ENCODE measurements around the gene TGFBR3. TPM values are rescaled to one million over a fixed set of nuclear protein-coding genes. Genes with fewer than 3 reads are reported as not detected.

The TGFBR3 gene
- total and polyA plus RNA-seq, 2 experiments from 2014 or later, result 46.8 to 68.3 TPM

DNA sequence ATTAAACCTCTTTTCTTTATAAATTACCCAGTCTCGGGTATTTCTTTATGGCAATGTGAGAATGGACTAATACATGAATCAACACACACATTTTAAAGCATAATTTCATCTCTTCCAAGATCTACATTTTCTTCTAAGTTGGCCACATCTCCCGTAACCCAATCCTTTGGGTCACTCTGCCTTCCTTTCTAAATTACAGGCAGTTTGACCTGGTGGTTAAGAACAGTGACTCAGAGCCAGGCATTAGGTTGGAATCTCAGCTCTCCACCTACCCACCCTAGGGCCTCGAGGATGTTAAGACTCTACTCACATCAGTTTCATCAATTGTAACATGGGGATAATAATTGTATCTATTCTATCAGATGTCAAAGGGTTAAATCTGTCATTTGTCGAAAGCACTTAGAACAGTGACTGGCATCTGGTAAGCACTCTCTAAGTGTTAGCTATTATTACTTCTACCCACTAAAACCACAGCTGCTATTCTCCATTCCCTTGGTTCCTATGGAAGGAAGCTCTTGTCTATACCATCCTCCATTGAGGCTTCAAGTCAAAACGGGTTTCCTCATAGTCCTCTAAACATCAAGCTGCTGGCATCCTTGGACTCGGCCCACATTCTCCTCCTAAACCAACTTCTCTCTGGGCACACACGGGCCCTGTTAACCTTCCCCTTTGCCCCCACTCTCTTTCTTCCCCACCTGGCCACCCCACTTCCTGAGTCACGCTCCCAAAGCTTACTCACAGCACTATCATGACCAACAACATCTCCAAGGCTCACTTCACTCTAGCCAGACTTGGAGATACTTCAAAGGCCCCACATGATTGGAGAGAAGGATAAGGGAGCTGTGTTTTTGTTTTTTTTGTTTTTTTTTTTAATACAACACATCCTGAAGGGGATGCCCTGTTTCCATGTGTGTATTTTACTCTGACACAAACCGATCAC lies 116.9 kb downstream of the TGFBR3 start:
- Histone ChIP-seq H3K4me3 (no peak overlapping the region), H2AFZ (no peak overlapping the region), H3K4me2 (no peak overlapping the region), H3K9me3 (ENCODE audit: low read depth) (no peaks in the 10 kb centered on the region), H3K79me2 (peaks cover 3% of the 10 kb centered on the region), H3K4me1 (ENCODE audit: insufficient read depth) (no peaks in the 10 kb centered on the region), H4K20me1 (ENCODE audit: insufficient read depth, poor library complexity, severe bottlenecking) (no peaks in the 10 kb centered on the region), H3K36me3 (replicated peaks; ENCODE audit: insufficient read depth, low read depth) (no peaks in the 10 kb centered on the region), H3K9me2 (replicated peaks; ENCODE audit: insufficient read depth) (no peaks in the 10 kb centered on the region), H3K27me3 (no peaks in the 10 kb centered on the region), H3K27ac (no peak overlapping the region)
- TF ChIP-seq EZH2 (IDR thresholded peaks at IDR 0.05; ENCODE audit: borderline replicate concordance) (no peak), EZH2phosphoT487 (IDR thresholded peaks at IDR 0.05; ENCODE audit: low read depth, severe bottlenecking, unreplicated experiment) (no peak)
- TF ChIP-seq, protein P1, sequence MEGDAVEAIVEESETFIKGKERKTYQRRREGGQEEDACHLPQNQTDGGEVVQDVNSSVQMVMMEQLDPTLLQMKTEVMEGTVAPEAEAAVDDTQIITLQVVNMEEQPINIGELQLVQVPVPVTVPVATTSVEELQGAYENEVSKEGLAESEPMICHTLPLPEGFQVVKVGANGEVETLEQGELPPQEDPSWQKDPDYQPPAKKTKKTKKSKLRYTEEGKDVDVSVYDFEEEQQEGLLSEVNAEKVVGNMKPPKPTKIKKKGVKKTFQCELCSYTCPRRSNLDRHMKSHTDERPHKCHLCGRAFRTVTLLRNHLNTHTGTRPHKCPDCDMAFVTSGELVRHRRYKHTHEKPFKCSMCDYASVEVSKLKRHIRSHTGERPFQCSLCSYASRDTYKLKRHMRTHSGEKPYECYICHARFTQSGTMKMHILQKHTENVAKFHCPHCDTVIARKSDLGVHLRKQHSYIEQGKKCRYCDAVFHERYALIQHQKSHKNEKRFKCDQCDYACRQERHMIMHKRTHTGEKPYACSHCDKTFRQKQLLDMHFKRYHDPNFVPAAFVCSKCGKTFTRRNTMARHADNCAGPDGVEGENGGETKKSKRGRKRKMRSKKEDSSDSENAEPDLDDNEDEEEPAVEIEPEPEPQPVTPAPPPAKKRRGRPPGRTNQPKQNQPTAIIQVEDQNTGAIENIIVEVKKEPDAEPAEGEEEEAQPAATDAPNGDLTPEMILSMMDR (IDR thresholded peaks at IDR 0.05; ENCODE audit: poor library complexity), result no peak
- WGBS (ENCODE audit: low lambda C conversion rate, missing lambda C conversion rate), result 87% methylated on average over 9 of the region's 9 CpGs
- DNase-seq (ENCODE audit: low spot score), result no peak

DNA sequence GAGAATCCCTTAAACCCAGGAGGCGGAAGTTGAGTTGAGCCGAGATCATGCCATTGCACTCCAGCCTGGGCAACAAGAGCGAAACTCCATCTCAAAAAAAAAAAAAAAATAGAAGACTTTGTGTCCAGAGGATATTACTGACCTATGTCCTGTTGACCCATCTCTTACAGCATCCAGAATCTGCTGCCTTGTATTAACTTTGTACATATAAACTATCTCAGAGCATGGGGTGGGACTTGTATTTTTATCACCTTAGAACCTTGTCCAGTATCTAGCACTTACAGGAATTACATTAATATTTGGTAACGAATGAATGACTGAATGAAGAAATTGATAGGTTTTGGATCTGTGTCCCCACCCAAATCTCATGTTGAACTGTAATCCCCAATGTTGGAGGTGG lies 117.8 kb downstream of the TGFBR3 start:
- TF ChIP-seq EZH2 (IDR thresholded peaks at IDR 0.05; ENCODE audit: borderline replicate concordance) (no peak), EZH2phosphoT487 (IDR thresholded peaks at IDR 0.05; ENCODE audit: low read depth, severe bottlenecking, unreplicated experiment) (no peak)
- TF ChIP-seq, protein P1 (IDR thresholded peaks at IDR 0.05; ENCODE audit: poor library complexity), result no peak
- H3K9me3 ChIP-seq (ENCODE audit: low read depth), result no peaks in the 10 kb centered on the region
- H4K20me1 ChIP-seq (ENCODE audit: insufficient read depth, poor library complexity, severe bottlenecking), result no peaks in the 10 kb centered on the region
- WGBS (ENCODE audit: low lambda C conversion rate, missing lambda C conversion rate), result 100% methylated on average over 4 of the region's 4 CpGs
- DNase-seq (ENCODE audit: low spot score), result no peak
- no peak overlapping the region for H3K4me3 ChIP-seq
- no peak overlapping the region for H3K27ac ChIP-seq
- no peak overlapping the region for H2AFZ ChIP-seq
- H3K9me2 ChIP-seq (replicated peaks; ENCODE audit: insufficient read depth), result no peaks in the 10 kb centered on the region
- no peaks in the 10 kb centered on the region for H3K27me3 ChIP-seq
- no peak overlapping the region for H3K4me2 ChIP-seq
- no peaks in the 10 kb centered on the region for H3K4me1 ChIP-seq (ENCODE audit: insufficient read depth)
- H3K79me2 ChIP-seq, result no peaks in the 10 kb centered on the region
- no peaks in the 10 kb centered on the region for H3K36me3 ChIP-seq (replicated peaks; ENCODE audit: insufficient read depth, low read depth)

DNA sequence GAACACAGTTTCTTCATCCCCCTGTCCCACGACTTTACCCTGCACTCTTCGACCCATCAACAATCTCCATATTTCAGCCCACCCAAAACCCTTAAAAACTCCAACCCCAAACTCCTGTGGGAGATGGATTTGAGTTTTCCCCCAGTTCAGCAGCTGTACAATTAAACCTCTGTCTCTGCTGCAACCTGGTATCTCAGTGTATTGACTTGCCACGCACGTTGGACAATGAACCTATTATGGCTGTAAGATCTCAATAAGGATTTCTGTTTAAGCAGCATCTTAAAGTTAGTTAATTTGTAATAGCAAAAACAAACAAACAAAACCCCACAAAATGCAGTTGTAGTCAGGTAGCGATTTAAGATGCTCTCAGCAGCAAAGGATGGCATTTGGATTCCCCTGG lies 119.1 kb downstream of the TGFBR3 start:
- H3K79me2 ChIP-seq, result peaks cover 3% of the 10 kb centered on the region
- 76% methylated on average over 5 of the region's 5 CpGs for WGBS (ENCODE audit: low lambda C conversion rate, missing lambda C conversion rate)

More for the DNA sequence above, 119.1 kb downstream of the TGFBR3 start:
- no peaks in the 10 kb centered on the region for H4K20me1 ChIP-seq (ENCODE audit: insufficient read depth, poor library complexity, severe bottlenecking)
- H3K36me3 ChIP-seq (replicated peaks; ENCODE audit: insufficient read depth, low read depth), result no peaks in the 10 kb centered on the region
- no peaks in the 10 kb centered on the region for H3K27me3 ChIP-seq
- no peak for DNase-seq (ENCODE audit: low spot score)
- H3K9me2 ChIP-seq (replicated peaks; ENCODE audit: insufficient read depth), result no peaks in the 10 kb centered on the region
- no peak overlapping the region for H3K4me3 ChIP-seq
- H2AFZ ChIP-seq, result no peak overlapping the region
- TF ChIP-seq EZH2phosphoT487 (IDR thresholded peaks at IDR 0.05; ENCODE audit: low read depth, severe bottlenecking, unreplicated experiment) (no peak), EZH2 (IDR thresholded peaks at IDR 0.05; ENCODE audit: borderline replicate concordance) (no peak)
- TF ChIP-seq, protein P1 (IDR thresholded peaks at IDR 0.05; ENCODE audit: poor library complexity), result no peak
- no peaks in the 10 kb centered on the region for H3K4me1 ChIP-seq (ENCODE audit: insufficient read depth)
- H3K27ac ChIP-seq, result no peak overlapping the region
- no peak overlapping the region for H3K4me2 ChIP-seq
- no peaks in the 10 kb centered on the region for H3K9me3 ChIP-seq (ENCODE audit: low read depth)
